Fibroblast of lung (primary cell): Measurements from ENCODE around the gene FLT3.

Experiments
- CTCF ChIP-seq, 2 donors: IDR thresholded peaks in 1 of 2; conservative IDR thresholded peaks in 1 of 2; 1 replicate in 1 of 2; 2 replicates in 1 of 2; pipeline ENCODE4 v1.5.1; 2011 to 2012; ENCODE audit warnings: low read length in 2 of 2, control low read depth in 1 of 2, inconsistent platforms in 1 of 2, low read depth in 1 of 2, mild to moderate bottlenecking in 1 of 2
- EZH2 ChIP-seq: IDR thresholded peaks from 2 replicates; pipeline ENCODE4 v1.5.1; 2012; ENCODE audit warnings: low read length, control low read depth, mild to moderate bottlenecking; ENCODE audit errors: missing control alignments

DNA sequence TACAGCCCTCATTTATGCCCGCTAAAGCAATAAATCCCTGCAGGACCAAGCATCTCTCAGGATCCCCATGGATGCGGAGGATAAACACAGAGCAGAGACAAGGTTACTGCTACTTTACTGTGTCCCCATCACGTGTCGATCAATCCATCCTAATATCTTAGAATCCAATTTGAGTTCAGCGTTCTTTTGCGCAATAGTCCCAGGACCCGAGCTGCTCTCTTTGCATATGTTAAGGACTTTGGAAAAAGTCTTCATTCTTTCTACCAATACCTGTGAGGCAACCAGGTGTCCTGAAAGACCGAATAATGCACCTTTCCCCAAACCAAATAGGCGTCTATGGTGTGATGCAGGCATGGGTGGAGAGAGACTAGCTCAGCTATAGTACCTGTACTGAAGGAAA is 73.9 kb downstream of the FLT3 start:
- no peak for TF ChIP-seq CTCF (conservative IDR thresholded peaks at IDR 0.05 in 1 of 2, IDR thresholded peaks at IDR 0.05 in 1 of 2; ENCODE audit: low read depth in 1 of 2, low read length in 2 of 2)
- TF ChIP-seq EZH2 = no peak
